ENCODE results near the gene PEAR1.

PEAR1 gene

DNA sequence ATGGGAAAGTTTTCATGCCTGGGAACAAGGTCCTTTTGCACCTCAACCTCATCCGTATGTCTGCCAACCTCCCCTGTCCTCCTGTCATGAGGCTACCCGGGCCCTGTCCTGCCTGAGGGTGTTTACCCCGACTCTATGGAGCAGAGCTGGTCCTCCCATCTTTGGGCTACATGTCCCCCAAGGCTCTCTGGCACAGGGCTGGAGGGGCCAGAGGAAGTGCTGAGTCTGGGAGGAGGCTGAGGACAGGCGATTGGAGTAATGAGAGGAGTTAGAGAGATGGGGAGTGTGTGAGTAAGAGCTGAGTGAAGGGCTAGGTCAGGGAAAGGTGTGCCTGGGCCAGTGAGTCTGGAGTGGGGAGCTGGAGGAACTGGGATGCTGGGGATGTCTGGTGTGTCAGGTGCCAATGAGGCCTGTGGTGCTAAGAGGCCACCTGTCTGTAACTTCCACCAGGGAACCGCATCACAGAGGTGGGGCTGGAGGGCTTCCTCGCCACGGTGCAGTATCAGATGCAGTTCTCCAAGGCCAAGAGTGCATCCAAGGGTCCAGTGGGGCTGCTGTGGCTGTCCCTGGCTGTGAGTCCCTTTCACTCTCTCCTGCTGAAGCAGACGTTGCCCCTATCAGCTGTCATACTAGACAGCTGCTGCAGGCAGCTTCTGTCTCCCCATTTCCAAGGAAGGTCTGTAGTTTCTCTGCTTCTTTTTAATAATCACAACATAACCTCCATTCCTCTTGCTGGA, 38.6 kb downstream of the PEAR1 start:
- in situ Hi-C loops (cut with HindIII; ENCODE audit: low sequenced_read_pairs) = no loop called here

DNA sequence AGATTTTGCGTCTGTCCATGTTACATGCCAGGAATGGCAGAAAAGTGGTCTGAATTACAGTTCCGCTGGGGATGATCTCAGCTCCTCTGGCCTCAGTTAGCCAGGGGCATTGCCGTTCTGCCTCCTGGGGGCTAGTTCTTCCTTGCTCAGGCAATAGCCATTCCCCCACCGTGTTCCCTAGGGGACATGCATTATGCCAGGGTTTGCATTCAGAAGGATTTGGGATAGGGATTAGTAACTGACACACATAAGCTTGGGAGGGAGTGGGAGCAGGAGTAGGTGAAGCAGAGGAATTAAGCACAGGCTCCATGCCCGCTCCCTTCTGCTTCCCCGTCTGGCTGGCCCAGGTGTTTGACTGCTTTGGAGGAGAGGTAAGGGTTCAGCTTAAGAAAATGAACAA, 39.6 kb downstream of the PEAR1 start:
- in situ Hi-C loops (cut with HindIII; ENCODE audit: low sequenced_read_pairs) = no loop called here

GRCh38 chr1:156935505-156936128, 42.1 kb downstream of the PEAR1 start:
- in situ Hi-C loops (cut with HindIII; ENCODE audit: low sequenced_read_pairs) = no loop called here

DNA sequence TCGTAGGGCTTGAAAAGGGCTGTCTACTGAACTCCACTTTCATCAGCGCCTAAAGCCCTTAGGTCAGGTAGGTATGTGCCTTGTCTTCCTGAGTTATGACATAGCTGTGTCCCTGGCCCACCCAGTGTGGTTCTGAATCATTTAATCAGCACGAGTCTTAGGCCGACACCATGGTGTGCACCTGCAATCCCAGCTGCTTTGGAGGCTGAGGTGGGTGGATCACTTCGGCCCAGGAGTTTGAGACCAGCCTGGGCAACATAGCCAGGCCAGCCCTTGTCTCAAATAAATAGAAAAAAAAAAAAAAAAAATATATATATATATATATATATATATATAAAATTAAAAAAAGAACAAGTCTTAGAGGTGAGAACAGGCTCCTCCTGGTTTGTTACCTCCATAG, 42.7 kb downstream of the PEAR1 start:
- in situ Hi-C loops (cut with HindIII; ENCODE audit: low sequenced_read_pairs) = no loop called here

- in situ Hi-C loops (cut with HindIII; ENCODE audit: low sequenced_read_pairs) = no loop called here
Observed at GRCh38 chr1:156936721-156937220, 43.3 kb downstream of the PEAR1 start.

DNA sequence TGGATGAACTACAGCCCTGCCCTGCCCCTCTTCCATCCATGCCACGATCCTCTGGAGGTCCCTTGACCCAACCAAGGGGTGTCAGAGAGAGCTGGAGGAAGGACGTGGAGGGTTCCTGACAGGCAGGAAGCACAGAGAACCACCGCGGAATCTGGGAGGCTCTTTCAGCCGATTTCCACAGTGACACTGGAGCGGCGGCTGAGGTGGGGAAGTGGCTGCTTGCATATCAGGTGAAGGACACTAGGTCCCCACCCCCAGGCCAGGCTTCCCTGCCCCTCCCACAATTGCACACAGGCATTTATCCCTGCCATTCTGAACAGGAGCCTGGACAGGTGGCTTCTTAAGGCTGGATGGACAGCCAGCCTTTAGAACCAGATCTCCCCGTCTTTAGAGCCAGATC, 44.4 kb downstream of the PEAR1 start:
- in situ Hi-C loops (cut with HindIII; ENCODE audit: low sequenced_read_pairs) = no loop called here

GRCh38 chr1:156938813-156939212, 45.3 kb downstream of the PEAR1 start:
- in situ Hi-C loops (cut with HindIII; ENCODE audit: low sequenced_read_pairs) = no loop called here

GRCh38 chr1:156939786-156940334, 46.3 kb downstream of the PEAR1 start:
- in situ Hi-C loops (cut with HindIII; ENCODE audit: low sequenced_read_pairs) = no loop called here

DNA sequence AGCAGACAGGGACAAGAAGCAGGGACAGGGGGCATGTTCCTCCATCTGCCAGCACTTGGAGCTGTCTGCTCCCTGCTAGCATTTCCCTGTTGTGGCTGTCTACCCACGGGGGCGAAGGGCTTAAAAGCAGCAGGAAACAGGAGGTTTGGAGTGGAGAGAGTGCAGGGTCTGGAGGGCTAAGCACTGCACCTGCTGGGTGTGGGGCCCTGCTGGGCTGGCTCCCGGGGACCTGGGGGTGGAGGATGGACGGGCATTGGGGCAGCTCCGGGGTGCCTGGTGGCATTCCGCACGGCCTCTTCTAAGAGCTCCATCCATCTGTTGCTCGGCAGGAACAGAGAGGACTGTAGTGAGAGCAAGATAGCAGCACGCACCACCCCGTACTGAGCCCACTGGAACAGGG, 48.2 kb downstream of the PEAR1 start:
- in situ Hi-C loops (cut with HindIII; ENCODE audit: low sequenced_read_pairs) = no loop called here

GRCh38 chr1:156942176-156942575, 48.7 kb downstream of the PEAR1 start:
- in situ Hi-C loops (cut with HindIII; ENCODE audit: low sequenced_read_pairs) = no loop called here

- in situ Hi-C loops (cut with HindIII; ENCODE audit: low sequenced_read_pairs) = no loop called here
Observed at GRCh38 chr1:156942576-156942975, 49.1 kb downstream of the PEAR1 start.

- in situ Hi-C loops (cut with HindIII; ENCODE audit: low sequenced_read_pairs) = no loop called here
Observed at GRCh38 chr1:156943756-156944155, 50.2 kb downstream of the PEAR1 start.

- in situ Hi-C loops (cut with HindIII; ENCODE audit: low sequenced_read_pairs) = no loop called here
Observed at GRCh38 chr1:156944268-156944667, 50.8 kb downstream of the PEAR1 start.

- in situ Hi-C loops (cut with HindIII; ENCODE audit: low sequenced_read_pairs) = loop anchor here (5.0 kb wide), 1 partner anchor 88 kb away; the partner anchor contains the start of gene INSRR
Observed at GRCh38 chr1:156944848-156945247, 51.3 kb downstream of the PEAR1 start.

DNA sequence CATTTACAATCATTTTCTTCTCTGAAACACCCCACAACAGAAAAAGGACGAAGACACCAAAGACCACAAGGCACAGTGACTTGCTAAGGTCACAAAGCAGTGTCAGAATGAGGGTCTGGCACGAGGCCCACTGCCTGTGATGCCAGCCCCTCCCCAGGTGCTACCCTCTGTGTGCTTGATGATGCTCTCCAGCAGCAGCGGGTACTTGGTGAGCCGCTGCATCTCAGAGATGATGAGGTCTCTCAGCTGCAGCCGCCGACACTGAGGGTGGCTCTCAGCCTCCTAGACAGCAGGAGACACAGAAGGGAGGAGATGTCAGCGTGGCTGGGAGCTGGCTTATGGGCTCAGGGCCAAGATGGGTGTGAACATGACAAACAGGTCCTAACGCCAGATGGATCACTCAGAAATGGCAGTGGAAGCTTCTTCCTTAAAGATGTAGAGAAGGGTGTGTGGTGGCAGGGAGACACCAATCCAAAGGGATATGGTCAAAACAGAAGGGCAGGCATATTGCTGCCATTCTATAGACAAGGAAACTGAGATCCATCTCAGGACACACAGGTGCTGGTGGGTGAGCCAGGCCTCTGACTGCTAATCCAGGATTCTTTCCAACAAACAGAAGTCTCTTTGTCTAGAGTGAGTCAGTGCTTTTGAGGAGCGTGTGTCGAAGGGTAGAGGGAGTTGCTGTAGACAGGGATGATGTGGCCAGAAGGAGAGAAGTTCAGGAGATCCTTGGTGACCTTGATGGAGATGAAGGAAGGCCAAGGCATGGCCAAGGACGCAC, 52.6 kb downstream of the PEAR1 start:
- in situ Hi-C loops (cut with HindIII; ENCODE audit: low sequenced_read_pairs) = loop anchor here (5.0 kb wide), 1 partner anchor 89 kb away; the partner anchor contains the start of gene INSRR

DNA sequence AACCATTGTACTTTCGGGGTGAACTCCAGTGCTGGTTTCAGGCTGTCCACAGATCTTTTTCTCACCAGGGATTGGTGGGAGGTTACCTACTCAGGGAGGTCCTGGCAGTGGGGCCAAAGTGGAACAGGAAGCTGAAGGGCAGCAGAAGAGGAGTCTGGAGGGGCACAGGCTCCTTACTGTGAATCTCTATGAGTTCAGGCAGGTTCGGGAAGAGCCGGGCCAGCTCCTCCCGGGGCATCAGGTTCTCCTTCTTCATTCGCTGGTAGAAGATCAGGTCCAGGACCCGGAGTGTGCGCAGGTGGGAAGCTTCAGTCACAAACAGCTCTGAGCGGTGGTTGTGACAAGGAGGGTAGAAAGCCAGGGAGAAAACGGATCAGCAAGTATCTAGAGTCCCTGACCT, 53.6 kb downstream of the PEAR1 start:
- in situ Hi-C loops (cut with HindIII; ENCODE audit: low sequenced_read_pairs) = loop anchor here (5.0 kb wide), 1 partner anchor 90 kb away; the partner anchor contains the start of gene INSRR

GRCh38 chr1:156947818-156948525, 54.5 kb downstream of the PEAR1 start:
- in situ Hi-C loops (cut with HindIII; ENCODE audit: low sequenced_read_pairs) = loop anchor here (5.0 kb wide), 1 partner anchor 91 kb away; the partner anchor contains the start of gene INSRR

- in situ Hi-C loops (cut with HindIII; ENCODE audit: low sequenced_read_pairs) = loop anchor here (5.0 kb wide), 1 partner anchor 91 kb away; the partner anchor contains the start of gene INSRR
Observed at GRCh38 chr1:156948708-156949107, 55.2 kb downstream of the PEAR1 start.

DNA sequence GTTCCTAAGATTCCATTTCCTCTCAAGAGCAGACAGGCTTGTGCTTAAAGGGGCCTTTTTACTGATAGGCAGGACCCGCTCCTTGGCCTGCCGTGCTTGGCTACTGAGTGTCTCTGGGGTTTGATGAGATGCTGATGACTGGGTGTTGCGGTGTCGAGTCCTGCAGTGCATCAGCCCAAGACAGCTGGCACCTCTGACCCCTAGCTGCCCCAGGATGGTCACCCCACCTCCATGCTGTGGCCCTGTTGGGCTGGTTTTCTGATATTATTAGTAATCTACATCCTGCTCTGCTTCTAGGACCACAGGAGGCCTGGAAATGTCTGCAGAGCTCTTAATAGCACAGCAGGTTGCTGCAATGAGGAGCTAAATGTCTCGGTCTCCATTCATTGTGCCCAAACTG, 55.6 kb downstream of the PEAR1 start:
- in situ Hi-C loops (cut with HindIII; ENCODE audit: low sequenced_read_pairs) = loop anchor here (5.0 kb wide), 1 partner anchor 92 kb away; the partner anchor contains the start of gene INSRR

DNA sequence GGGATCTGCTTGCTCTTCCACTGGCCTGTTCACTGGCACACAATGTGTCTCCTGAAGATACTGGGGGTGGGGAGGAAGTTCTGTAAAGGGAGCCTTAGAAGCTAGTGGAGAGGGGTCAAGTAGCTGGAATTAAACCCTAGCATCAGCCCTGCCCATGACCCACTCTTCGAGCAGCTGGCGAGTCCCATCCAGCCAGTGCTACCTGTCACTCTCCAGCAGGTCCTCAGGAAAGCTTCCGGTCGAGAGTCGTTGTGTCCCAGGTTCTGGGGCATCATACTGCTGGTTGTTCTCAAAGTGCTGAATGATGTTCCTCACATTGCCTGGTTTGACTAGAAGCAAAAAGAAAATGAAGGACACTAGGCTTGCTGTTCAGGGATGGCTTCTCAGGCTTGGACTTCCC, 57.9 kb downstream of the PEAR1 start:
- in situ Hi-C loops (cut with HindIII; ENCODE audit: low sequenced_read_pairs) = no loop called here

Measured in endothelial cell of hepatic sinusoid (primary cell).